ENCODE data around the gene VPREB3. TPM values are rescaled to one million over a fixed set of nuclear protein-coding genes. Genes with fewer than 3 reads are reported as not detected.

The VPREB3 gene
- total RNA-seq, 1 experiment from 2014 or later = 2.4 TPM

DNA sequence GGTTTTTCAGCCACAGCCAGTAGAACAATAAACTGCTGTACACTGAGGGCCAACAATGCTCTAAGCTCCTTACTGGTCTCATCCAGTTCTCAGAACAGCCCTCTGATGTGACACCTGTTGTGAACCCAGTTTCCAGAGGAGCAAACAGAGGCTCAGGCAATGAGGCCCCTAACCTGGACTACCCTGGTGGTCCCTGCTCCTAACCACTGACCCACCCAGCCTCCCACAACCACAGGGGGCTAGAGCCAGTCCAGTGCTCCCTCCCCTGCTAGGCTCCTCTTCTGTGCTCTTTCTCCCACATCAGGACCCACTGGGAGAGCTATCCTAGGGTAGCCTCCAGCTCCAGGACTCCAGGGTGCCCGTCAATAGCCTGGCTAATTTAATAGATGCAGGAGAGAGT lies 28.5 kb upstream of the VPREB3 start:
- intact Hi-C loops (cut with micrococcal nuclease) = no loop called here
- RAD21 ChIA-PET (ENCODE audit: low non-redundant PET in 1 of 2, low total read pairs in 2 of 2, uncharacterized antibody in 2 of 2, unreplicated experiment in 2 of 2) = no interaction called here

DNA sequence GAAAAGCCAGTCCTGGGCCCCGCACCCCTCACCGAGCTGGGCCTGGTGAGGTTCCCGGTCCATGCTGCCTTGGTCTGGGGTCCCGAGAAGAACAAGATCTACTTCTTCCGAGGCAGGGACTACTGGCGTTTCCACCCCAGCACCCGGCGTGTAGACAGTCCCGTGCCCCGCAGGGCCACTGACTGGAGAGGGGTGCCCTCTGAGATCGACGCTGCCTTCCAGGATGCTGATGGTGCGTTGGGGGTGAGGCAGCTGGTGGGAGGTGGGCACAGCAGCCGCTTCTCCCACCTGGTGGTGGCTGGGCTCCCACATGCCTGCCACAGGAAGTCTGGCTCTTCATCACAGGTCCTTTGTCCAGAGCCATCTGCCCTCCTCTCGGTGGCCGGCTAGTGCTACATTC lies 28.0 kb upstream of the VPREB3 start:
- Histone ChIP-seq H4K20me1 (ENCODE audit: insufficient read depth) (no peaks in the 10 kb centered on the region), H3K4me1 (ENCODE audit: control insufficient read depth in 1 of 2, insufficient read depth in 2 of 2, low read length in 2 of 2) (peaks cover 17 to 39% of the 10 kb centered on the region in 2 experiments), H3K27ac (ENCODE audit: low read depth, low read length) (peak overlapping the region; percentile 39; the same call in 1 of the 2 replicates), H3K9ac (ENCODE audit: low read length) (no peak overlapping the region), H3K4me2 (ENCODE audit: low read length) (peak overlapping the region; percentile 54), H2AFZ (ENCODE audit: low read depth, low read length, poor library complexity, severe bottlenecking) (no peak overlapping the region), H3K4me3 (replicated peaks in 1 of 2; ENCODE audit: low read depth in 1 of 2, low read length in 2 of 2) (no peak overlapping the region), H3K9me2 (ENCODE audit: insufficient read depth) (no peaks in the 10 kb centered on the region), H3K27me3 (ENCODE audit: insufficient read depth, low read length) (no peaks in the 10 kb centered on the region), H3K79me2 (ENCODE audit: insufficient read depth, low read length) (no peaks in the 10 kb centered on the region), H3K9me3 (ENCODE audit: control insufficient read depth in 1 of 2, insufficient read depth in 1 of 2, low read depth in 1 of 2, low read length in 2 of 2) (no peaks in the 10 kb centered on the region), H3K36me3 (ENCODE audit: control insufficient read depth in 1 of 2, insufficient read depth in 2 of 2, low read length in 2 of 2) (no peaks in the 10 kb centered on the region)
- intact Hi-C loops (cut with micrococcal nuclease) = no loop called here
- ChIA-PET RAD21 (ENCODE audit: low non-redundant PET in 1 of 2, low total read pairs in 2 of 2, uncharacterized antibody in 2 of 2, unreplicated experiment in 2 of 2) (no interaction called here), POLR2A (interaction anchor here (0.9 kb wide), 1 partner anchor 11 kb away, joined by 3 read pairs; no protein-coding TSS in a partner anchor), CTCF (no interaction called here)
- DNase-seq (ENCODE audit: low read depth, low spot score) (no peak), ATAC-seq (no peak)
- no TSS peak for BruUV-seq (replicated peaks)
- TF ChIP-seq, protein P1, sequence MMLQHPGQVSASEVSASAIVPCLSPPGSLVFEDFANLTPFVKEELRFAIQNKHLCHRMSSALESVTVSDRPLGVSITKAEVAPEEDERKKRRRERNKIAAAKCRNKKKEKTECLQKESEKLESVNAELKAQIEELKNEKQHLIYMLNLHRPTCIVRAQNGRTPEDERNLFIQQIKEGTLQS (IDR thresholded peaks at IDR 0.05) = no peak
- TF ChIP-seq ZFX (IDR thresholded peaks at IDR 0.05) (no peak), POLR2A (IDR thresholded peaks at IDR 0.05; ENCODE audit: borderline replicate concordance, extremely low read depth, insufficient read depth, insufficient read length) (no peak), RAD21 (IDR thresholded peaks at IDR 0.05; ENCODE audit: low read depth) (no peak), JUND (IDR thresholded peaks at IDR 0.05) (no peak), FOSL1 (IDR thresholded peaks at IDR 0.05; ENCODE audit: low read depth) (no peak), TCF7L2 (IDR thresholded peaks at IDR 0.05; ENCODE audit: borderline replicate concordance, extremely low read depth, insufficient read depth, insufficient read length) (no peak), SRF (IDR thresholded peaks at IDR 0.05; ENCODE audit: low read depth) (no peak)
- TF ChIP-seq, protein P2, sequence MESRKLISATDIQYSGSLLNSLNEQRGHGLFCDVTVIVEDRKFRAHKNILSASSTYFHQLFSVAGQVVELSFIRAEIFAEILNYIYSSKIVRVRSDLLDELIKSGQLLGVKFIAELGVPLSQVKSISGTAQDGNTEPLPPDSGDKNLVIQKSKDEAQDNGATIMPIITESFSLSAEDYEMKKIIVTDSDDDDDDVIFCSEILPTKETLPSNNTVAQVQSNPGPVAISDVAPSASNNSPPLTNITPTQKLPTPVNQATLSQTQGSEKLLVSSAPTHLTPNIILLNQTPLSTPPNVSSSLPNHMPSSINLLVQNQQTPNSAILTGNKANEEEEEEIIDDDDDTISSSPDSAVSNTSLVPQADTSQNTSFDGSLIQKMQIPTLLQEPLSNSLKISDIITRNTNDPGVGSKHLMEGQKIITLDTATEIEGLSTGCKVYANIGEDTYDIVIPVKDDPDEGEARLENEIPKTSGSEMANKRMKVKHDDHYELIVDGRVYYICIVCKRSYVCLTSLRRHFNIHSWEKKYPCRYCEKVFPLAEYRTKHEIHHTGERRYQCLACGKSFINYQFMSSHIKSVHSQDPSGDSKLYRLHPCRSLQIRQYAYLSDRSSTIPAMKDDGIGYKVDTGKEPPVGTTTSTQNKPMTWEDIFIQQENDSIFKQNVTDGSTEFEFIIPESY (IDR thresholded peaks at IDR 0.05; ENCODE audit: extremely low read depth, insufficient replicate concordance, low read length) = no peak
- TF ChIP-seq, protein P3, sequence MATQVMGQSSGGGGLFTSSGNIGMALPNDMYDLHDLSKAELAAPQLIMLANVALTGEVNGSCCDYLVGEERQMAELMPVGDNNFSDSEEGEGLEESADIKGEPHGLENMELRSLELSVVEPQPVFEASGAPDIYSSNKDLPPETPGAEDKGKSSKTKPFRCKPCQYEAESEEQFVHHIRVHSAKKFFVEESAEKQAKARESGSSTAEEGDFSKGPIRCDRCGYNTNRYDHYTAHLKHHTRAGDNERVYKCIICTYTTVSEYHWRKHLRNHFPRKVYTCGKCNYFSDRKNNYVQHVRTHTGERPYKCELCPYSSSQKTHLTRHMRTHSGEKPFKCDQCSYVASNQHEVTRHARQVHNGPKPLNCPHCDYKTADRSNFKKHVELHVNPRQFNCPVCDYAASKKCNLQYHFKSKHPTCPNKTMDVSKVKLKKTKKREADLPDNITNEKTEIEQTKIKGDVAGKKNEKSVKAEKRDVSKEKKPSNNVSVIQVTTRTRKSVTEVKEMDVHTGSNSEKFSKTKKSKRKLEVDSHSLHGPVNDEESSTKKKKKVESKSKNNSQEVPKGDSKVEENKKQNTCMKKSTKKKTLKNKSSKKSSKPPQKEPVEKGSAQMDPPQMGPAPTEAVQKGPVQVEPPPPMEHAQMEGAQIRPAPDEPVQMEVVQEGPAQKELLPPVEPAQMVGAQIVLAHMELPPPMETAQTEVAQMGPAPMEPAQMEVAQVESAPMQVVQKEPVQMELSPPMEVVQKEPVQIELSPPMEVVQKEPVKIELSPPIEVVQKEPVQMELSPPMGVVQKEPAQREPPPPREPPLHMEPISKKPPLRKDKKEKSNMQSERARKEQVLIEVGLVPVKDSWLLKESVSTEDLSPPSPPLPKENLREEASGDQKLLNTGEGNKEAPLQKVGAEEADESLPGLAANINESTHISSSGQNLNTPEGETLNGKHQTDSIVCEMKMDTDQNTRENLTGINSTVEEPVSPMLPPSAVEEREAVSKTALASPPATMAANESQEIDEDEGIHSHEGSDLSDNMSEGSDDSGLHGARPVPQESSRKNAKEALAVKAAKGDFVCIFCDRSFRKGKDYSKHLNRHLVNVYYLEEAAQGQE (IDR thresholded peaks at IDR 0.05; ENCODE audit: low read depth) = no peak

More for the DNA sequence above, 28.5 kb upstream of the VPREB3 start:
- H3K9me2 ChIP-seq (ENCODE audit: insufficient read depth) = no peaks in the 10 kb centered on the region
- H3K27ac ChIP-seq (ENCODE audit: low read depth, low read length) = no peak overlapping the region
- no peak overlapping the region for H3K9ac ChIP-seq (ENCODE audit: low read length)
- ChIA-PET CTCF (no interaction called here), POLR2A (no interaction called here)
- peaks cover 3% of the 10 kb centered on the region; the same call in 1 of the 2 replicates for H4K20me1 ChIP-seq (ENCODE audit: insufficient read depth)
- ATAC-seq = no peak
- H3K79me2 ChIP-seq (ENCODE audit: insufficient read depth, low read length) = peaks cover 4% of the 10 kb centered on the region
- BruUV-seq (replicated peaks) = no TSS peak
- TF ChIP-seq JUND (IDR thresholded peaks at IDR 0.05) = no peak
- no peak for TF ChIP-seq POLR2A (IDR thresholded peaks at IDR 0.05; ENCODE audit: borderline replicate concordance, extremely low read depth, insufficient read depth, insufficient read length)
- no peak for TF ChIP-seq FOSL1 (IDR thresholded peaks at IDR 0.05; ENCODE audit: low read depth)
- TF ChIP-seq, protein P1 (IDR thresholded peaks at IDR 0.05) = no peak
- TF ChIP-seq, protein P4, sequence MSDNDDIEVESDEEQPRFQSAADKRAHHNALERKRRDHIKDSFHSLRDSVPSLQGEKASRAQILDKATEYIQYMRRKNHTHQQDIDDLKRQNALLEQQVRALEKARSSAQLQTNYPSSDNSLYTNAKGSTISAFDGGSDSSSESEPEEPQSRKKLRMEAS (IDR thresholded peaks at IDR 0.05) = no peak
- no peak for TF ChIP-seq EGR1 (IDR thresholded peaks at IDR 0.05; ENCODE audit: low read depth)
- no peak for TF ChIP-seq SRF (IDR thresholded peaks at IDR 0.05; ENCODE audit: low read depth)
- no peak for TF ChIP-seq TCF7L2 (IDR thresholded peaks at IDR 0.05; ENCODE audit: borderline replicate concordance, extremely low read depth, insufficient read depth, insufficient read length)
- TF ChIP-seq CEBPB (IDR thresholded peaks at IDR 0.05; ENCODE audit: low read depth) = no peak
- TF ChIP-seq SP1 (IDR thresholded peaks at IDR 0.05; ENCODE audit: low read depth) = no peak
- no peak for TF ChIP-seq CBX3 (IDR thresholded peaks at IDR 0.05; ENCODE audit: low read depth)
- TF ChIP-seq ZFX (IDR thresholded peaks at IDR 0.05) = no peak
- DNase-seq (ENCODE audit: low read depth, low spot score) = no peak
- no peaks in the 10 kb centered on the region for H3K9me3 ChIP-seq (ENCODE audit: control insufficient read depth in 1 of 2, insufficient read depth in 1 of 2, low read depth in 1 of 2, low read length in 2 of 2)
- H3K36me3 ChIP-seq (ENCODE audit: control insufficient read depth in 1 of 2, insufficient read depth in 2 of 2, low read length in 2 of 2) = no peaks in the 10 kb centered on the region
- H3K4me2 ChIP-seq (ENCODE audit: low read length) = no peak overlapping the region
- no peak overlapping the region for H3K4me3 ChIP-seq (replicated peaks in 1 of 2; ENCODE audit: low read depth in 1 of 2, low read length in 2 of 2)
- H3K4me1 ChIP-seq (ENCODE audit: control insufficient read depth in 1 of 2, insufficient read depth in 2 of 2, low read length in 2 of 2) = peaks cover 17 to 40% of the 10 kb centered on the region in 2 experiments
- no peaks in the 10 kb centered on the region for H3K27me3 ChIP-seq (ENCODE audit: insufficient read depth, low read length)
- H2AFZ ChIP-seq (ENCODE audit: low read depth, low read length, poor library complexity, severe bottlenecking) = no peak overlapping the region

All from HCT116 (cell line).